ENCODE measurements around the gene CELA2B.

DNA sequence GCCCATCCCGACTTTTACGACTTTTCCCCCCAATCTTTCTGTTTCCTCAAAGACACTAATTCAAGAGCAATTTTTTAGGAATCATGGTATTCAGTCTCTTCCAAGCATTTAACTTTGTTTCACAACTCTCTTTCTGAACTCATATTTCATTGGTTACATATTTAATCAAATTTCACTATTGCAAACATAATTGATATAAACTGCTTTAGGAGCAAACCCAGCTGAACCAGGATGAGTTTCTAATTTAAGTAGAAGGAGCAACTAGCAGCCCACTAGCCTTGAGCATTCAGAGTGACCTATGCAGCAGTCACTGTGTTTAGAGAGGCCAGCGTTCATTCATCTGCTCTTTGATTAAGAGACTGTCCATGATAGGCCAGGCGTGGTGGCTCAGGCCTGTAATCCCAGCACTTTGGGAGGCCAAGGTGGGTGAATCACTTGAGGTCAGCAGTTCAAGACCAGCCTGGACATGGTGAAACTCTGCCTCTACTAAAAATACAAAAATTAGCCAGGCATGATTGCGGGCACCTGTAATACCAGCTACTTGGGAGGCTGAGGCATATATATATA lies 1.8 kb downstream of the CELA2B start:
- TF ChIP-seq, protein P1, sequence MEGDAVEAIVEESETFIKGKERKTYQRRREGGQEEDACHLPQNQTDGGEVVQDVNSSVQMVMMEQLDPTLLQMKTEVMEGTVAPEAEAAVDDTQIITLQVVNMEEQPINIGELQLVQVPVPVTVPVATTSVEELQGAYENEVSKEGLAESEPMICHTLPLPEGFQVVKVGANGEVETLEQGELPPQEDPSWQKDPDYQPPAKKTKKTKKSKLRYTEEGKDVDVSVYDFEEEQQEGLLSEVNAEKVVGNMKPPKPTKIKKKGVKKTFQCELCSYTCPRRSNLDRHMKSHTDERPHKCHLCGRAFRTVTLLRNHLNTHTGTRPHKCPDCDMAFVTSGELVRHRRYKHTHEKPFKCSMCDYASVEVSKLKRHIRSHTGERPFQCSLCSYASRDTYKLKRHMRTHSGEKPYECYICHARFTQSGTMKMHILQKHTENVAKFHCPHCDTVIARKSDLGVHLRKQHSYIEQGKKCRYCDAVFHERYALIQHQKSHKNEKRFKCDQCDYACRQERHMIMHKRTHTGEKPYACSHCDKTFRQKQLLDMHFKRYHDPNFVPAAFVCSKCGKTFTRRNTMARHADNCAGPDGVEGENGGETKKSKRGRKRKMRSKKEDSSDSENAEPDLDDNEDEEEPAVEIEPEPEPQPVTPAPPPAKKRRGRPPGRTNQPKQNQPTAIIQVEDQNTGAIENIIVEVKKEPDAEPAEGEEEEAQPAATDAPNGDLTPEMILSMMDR (IDR thresholded peaks at IDR 0.05), result no peak
- TF ChIP-seq POLR2A (IDR thresholded peaks at IDR 0.05), result no peak

Data from heart left ventricle (tissue), 13 donors.